GM23338 (cell line): Measurements from ENCODE around the gene CPNE6.
"Not testable (repeated sequence)": the region's sequence is repeated elsewhere in the genome, so short reads cannot be mapped to it uniquely, and the experiment has no call there.

Experiments
- CTCF ChIP-seq, 2 experiments: fragments of 200-600 bp in 1 of 2; sonication (generic) in 1 of 2; conservative IDR thresholded peaks; 2 replicates each; pipeline versions ENCODE4 v1.5.1 to v1.6.1; 2016 to 2017; ENCODE audit warnings: antibody characterized with exemption in 2 of 2, low read depth in 2 of 2, mild to moderate bottlenecking in 2 of 2, moderate library complexity in 1 of 2
- EZH2 ChIP-seq: fragments of 200-600 bp; sonication (generic); IDR thresholded peaks from one replicate; pipeline ENCODE4 v1.8.0; 2017; ENCODE audit warnings: antibody characterized with exemption, mild to moderate bottlenecking, low read depth; ENCODE audit not compliant: unreplicated experiment
- EZH2phosphoT487 ChIP-seq: fragments of 200-600 bp; sonication (generic); IDR thresholded peaks from one replicate; pipeline ENCODE4 v1.8.1; 2018; ENCODE audit warnings: antibody characterized with exemption; ENCODE audit not compliant: unreplicated experiment
- POLR2AphosphoS5 ChIP-seq: IDR thresholded peaks from 2 replicates; pipeline ENCODE4 v1.6.1; 2016; ENCODE audit warnings: antibody characterized with exemption, low read depth
- REST ChIP-seq: IDR thresholded peaks from one replicate; pipeline ENCODE4 v1.6.1; 2018; ENCODE audit warnings: antibody characterized with exemption; ENCODE audit not compliant: unreplicated experiment
- STAT1 ChIP-seq: IDR thresholded peaks from one replicate; pipeline ENCODE4 v1.6.1; 2016; ENCODE audit warnings: antibody characterized with exemption; ENCODE audit not compliant: unreplicated experiment

DNA sequence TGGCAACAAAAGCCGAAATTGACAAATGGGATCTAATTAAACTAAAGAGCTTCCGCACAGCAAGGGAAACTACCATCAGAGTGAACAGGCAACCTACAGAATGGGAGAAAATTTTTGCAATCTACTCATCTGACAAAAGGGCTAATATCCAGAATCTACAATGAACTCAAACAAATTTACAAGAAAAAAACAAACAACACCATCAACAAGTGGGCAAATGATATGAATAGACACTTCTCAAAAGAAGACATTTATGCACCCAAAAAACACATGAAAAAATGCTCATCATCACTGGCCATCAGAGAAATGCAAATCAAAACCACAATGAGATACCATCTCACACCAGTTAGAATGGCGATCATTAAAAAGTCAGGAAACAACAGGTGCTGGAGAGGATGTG is 41.7 kb upstream of the CPNE6 start:
- not testable (repeated sequence) for TF ChIP-seq CTCF (conservative IDR thresholded peaks at IDR 0.05; ENCODE audit: low read depth in 2 of 2); EZH2; STAT1; REST; EZH2phosphoT487; POLR2AphosphoS5
